Osteoblast (primary cell): Measurements from ENCODE around the gene TPI1. TPM values are rescaled to one million over a fixed set of nuclear protein-coding genes. Genes with fewer than 3 reads are reported as not detected.

Experiments
- DNase-seq: peaks from one replicate; pipeline ENCODE4 v3.0.0; 2011; ENCODE audit warnings: low spot score, mixed read lengths; ENCODE audit not compliant: insufficient read length; ENCODE audit errors: missing footprints
- H2AFZ ChIP-seq: 2 replicates; pipeline ENCODE4 v1.6.0; 2011; ENCODE audit warnings: mild to moderate bottlenecking, low read length
- H3K27ac ChIP-seq: 2 replicates; pipeline ENCODE4 v1.5.1; 2011; ENCODE audit warnings: mild to moderate bottlenecking, low read depth, low read length, moderate library complexity
- H3K27me3 ChIP-seq: 2 replicates; pipeline ENCODE4 v1.6.0; 2012; ENCODE audit warnings: mild to moderate bottlenecking, control low read depth, inconsistent platforms, low read length, moderate library complexity; ENCODE audit not compliant: insufficient read depth
- H3K36me3 ChIP-seq: 2 replicates; pipeline ENCODE4 v1.5.1; 2011; ENCODE audit warnings: mild to moderate bottlenecking, low read length, control low read depth, moderate library complexity; ENCODE audit not compliant: insufficient read depth
- H3K4me1 ChIP-seq: 2 replicates; pipeline ENCODE4 v1.5.1; 2011; ENCODE audit warnings: mild to moderate bottlenecking, low read length, control low read depth, moderate library complexity; ENCODE audit not compliant: insufficient read depth
- H3K4me2 ChIP-seq: 2 replicates; pipeline ENCODE4 v1.6.0; 2011; ENCODE audit warnings: mild to moderate bottlenecking, low read length; ENCODE audit not compliant: insufficient read depth
- H3K4me3 ChIP-seq: fragments of 200-600 bp; sonication (generic); 3 replicates; pipeline ENCODE4 v1.5.1; 2012; ENCODE audit warnings: mild to moderate bottlenecking, low read length, inconsistent platforms; ENCODE audit not compliant: insufficient read depth
- H3K79me2 ChIP-seq: 2 replicates; pipeline ENCODE4 v1.6.0; 2012; ENCODE audit warnings: mild to moderate bottlenecking, low read length, control low read depth, inconsistent platforms; ENCODE audit not compliant: insufficient read depth
- H3K9me3 ChIP-seq: 2 replicates; pipeline ENCODE4 v1.5.1; 2011; ENCODE audit warnings: low read depth, low read length, control low read depth
- H4K20me1 ChIP-seq: 2 replicates; pipeline ENCODE4 v1.6.0; 2012; ENCODE audit warnings: mild to moderate bottlenecking, low read length, control low read depth; ENCODE audit not compliant: insufficient read depth
- CTCF ChIP-seq: IDR thresholded peaks from 2 replicates; pipeline ENCODE4 v1.5.1; 2011; ENCODE audit warnings: mild to moderate bottlenecking, low read depth, low read length, moderate library complexity; ENCODE audit errors: extremely low read depth
- total RNA-seq: library from RNA; depleted of rRNA; stranded (reverse); fragments of >200 nt; gene quantifications from 2 replicates; pipeline ENCODE4 v1.2.3, GENCODE V29; 2012

The TPI1 gene
- total RNA-seq, 1 donor, result 553 TPM

- peaks cover 38% of the 10 kb centered on the region for H3K79me2 ChIP-seq
- peaks cover 57% of the 10 kb centered on the region for H3K36me3 ChIP-seq
- peak overlapping the region; percentile 81 for H3K4me3 ChIP-seq
- peak overlapping the region; percentile 52 for H3K27ac ChIP-seq
- peak; percentile 87 for DNase-seq
- no peaks in the 10 kb centered on the region for H3K9me3 ChIP-seq
- H3K4me2 ChIP-seq, result peak overlapping the region; percentile 88
- H3K4me1 ChIP-seq, result peaks cover 32% of the 10 kb centered on the region
- H4K20me1 ChIP-seq, result peaks cover 33% of the 10 kb centered on the region
- no peak overlapping the region for H2AFZ ChIP-seq
- H3K27me3 ChIP-seq, result no peaks in the 10 kb centered on the region
- TF ChIP-seq CTCF, result no peak
Measured at GRCh38 chr12:6866163-6866919, 990 bp upstream of the TPI1 start.

- no peak for TF ChIP-seq CTCF
Measured at GRCh38 chr12:6866920-6867412, 365 bp upstream of the TPI1 start.

DNA sequence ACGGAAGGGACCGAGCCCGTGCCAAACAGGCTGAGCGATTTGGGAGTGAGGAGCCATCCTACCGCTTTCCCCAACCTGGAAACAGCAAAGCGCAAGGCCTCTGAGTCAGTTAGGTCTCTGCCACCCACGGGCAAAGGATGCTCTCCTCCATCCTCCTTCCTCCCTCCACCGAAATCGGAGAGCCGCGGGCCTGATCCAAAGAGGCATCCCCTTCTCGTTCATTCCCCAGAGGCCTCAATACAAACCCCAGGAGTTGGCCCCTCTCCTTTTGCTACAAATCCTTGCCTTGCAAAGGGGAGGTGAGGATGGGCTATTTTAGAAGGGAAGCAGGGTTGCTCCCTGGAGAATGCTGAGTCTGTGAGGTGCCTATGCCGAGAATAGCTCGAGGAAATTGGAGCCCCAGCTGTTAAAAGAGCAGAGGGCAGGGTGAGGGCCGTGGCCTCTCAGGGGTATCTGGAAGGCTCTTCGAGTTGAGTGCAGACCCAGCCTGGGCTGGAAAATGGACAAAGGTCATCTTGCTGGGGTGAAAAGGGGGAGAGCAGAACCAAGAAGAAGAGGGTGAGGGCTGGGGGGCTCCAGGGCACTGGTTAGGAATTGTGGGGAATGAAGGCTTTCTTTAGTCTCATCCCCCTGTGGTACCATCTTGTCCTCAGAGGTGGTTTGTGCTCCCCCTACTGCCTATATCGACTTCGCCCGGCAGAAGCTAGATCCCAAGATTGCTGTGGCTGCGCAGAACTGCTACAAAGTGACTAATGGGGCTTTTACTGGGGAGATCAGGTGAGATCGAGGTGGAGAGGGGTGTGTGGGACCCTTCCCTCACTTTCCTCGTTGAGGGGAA, 1.1 kb downstream of the TPI1 start:
- Histone ChIP-seq H4K20me1 (peaks cover 42% of the 10 kb centered on the region), H3K36me3 (peaks cover 39% of the 10 kb centered on the region), H3K4me1 (peaks cover 36% of the 10 kb centered on the region), H3K27ac (peak overlapping the region; percentile 70), H3K4me2 (peak overlapping the region; percentile 94), H3K27me3 (no peaks in the 10 kb centered on the region), H2AFZ (no peak overlapping the region), H3K9me3 (no peaks in the 10 kb centered on the region), H3K79me2 (peaks cover 53% of the 10 kb centered on the region), H3K4me3 (peak overlapping the region; percentile 81)
- no peak for TF ChIP-seq CTCF
- DNase-seq, result peak; percentile 89

More at GRCh38 chr12:6866920-6867412, 365 bp upstream of the TPI1 start:
- Histone ChIP-seq H3K4me3 (peak overlapping the region; percentile 81), H4K20me1 (peaks cover 39% of the 10 kb centered on the region), H3K36me3 (peaks cover 51% of the 10 kb centered on the region), H2AFZ (peak overlapping the region; percentile 76), H3K27me3 (no peaks in the 10 kb centered on the region), H3K27ac (peak overlapping the region; percentile 52), H3K9me3 (no peaks in the 10 kb centered on the region), H3K4me2 (peak overlapping the region; percentile 88), H3K79me2 (peaks cover 44% of the 10 kb centered on the region), H3K4me1 (peaks cover 36% of the 10 kb centered on the region)
- DNase-seq, result no peak
